Lower lobe of right lung (tissue), 2 donors: ENCODE measurements around the gene AMBRA1. TPM values are rescaled to one million over a fixed set of nuclear protein-coding genes. Genes with fewer than 3 reads are reported as not detected.

Source experiments
- ATAC-seq, 2 donors: fragments of 200-7000 bp; cut with Tn5 transposase; one replicate each; pipeline ENCODE4 v1.9.1; 2020 to 2022; ENCODE audit warnings: mild to moderate bottlenecking in 2 of 2, moderate library complexity in 2 of 2
- DNase-seq: peaks from one replicate; pipeline ENCODE4 v3.0.0-alpha.2; 2020
- H3K27ac ChIP-seq: fragments of 200-600 bp; one replicate; pipeline ENCODE4 v1.8.0; 2022
- H3K27me3 ChIP-seq: fragments of 200-600 bp; one replicate; pipeline ENCODE4 v1.8.0; 2022; ENCODE audit warnings: low read depth
- H3K36me3 ChIP-seq: fragments of 200-600 bp; one replicate; pipeline ENCODE4 v1.8.0; 2022; ENCODE audit warnings: mild to moderate bottlenecking
- H3K4me1 ChIP-seq: fragments of 200-600 bp; one replicate; pipeline ENCODE4 v1.8.0; 2022
- H3K4me3 ChIP-seq: fragments of 200-600 bp; one replicate; pipeline ENCODE4 v1.8.0; 2022; ENCODE audit warnings: mild to moderate bottlenecking
- H3K9me3 ChIP-seq: fragments of 200-600 bp; one replicate; pipeline ENCODE4 v1.8.0; 2022
- CTCF ChIP-seq: fragments of 200-600 bp; IDR thresholded peaks from one replicate; pipeline ENCODE4 v1.8.0; 2022; ENCODE audit warnings: antibody characterized with exemption, mild to moderate bottlenecking
- intact Hi-C: fragments of 100-400 bp; cut with DNase I; formaldehyde crosslinking; loops from one replicate; pipeline ENCODE4 v1.11.0; 2022
- total RNA-seq: library from RNA; stranded (reverse); fragmentation: NEBNext Ultra II Directional; extraction: Animal tissue kit (Norgen Biotek cat#: 25700); gene quantifications from one replicate; pipeline ENCODE4 v1.2.1, GENCODE V29; 2021
- donor health status: DM: no; HTN: yes; CAD: no; lungs with severe emphysema.

The AMBRA1 gene
- total RNA-seq, 1 donor from 2014 or later = 39.9 TPM

- TF ChIP-seq CTCF = no peak
- intact Hi-C loops = no loop called here
- Histone ChIP-seq H3K4me1 (peaks cover 55% of the 10 kb centered on the region), H3K9me3 (no peaks in the 10 kb centered on the region), H3K4me3 (peak overlapping the region; percentile 50), H3K27ac (peak overlapping the region; percentile 89), H3K36me3 (peaks cover 1% of the 10 kb centered on the region), H3K27me3 (no peaks in the 10 kb centered on the region)
- peak; percentile 83 for DNase-seq
- ATAC-seq = peak; percentile 77 to 83
These were observed 232.3 kb downstream of the AMBRA1 start for GRCh38 chr11:46361283-46362155.

- peak; percentile 24 to 32 for ATAC-seq
These were observed 232.9 kb downstream of the AMBRA1 start for GRCh38 chr11:46360878-46361277.

GRCh38 chr11:46359953-46360352, 233.9 kb downstream of the AMBRA1 start:
- intact Hi-C loops = no loop called here
- Histone ChIP-seq H3K27ac (no peak overlapping the region), H3K4me3 (no peak overlapping the region), H3K9me3 (no peaks in the 10 kb centered on the region), H3K36me3 (peaks cover 10% of the 10 kb centered on the region), H3K27me3 (no peaks in the 10 kb centered on the region), H3K4me1 (peaks cover 55% of the 10 kb centered on the region)
- DNase-seq = no peak
- no peak for ATAC-seq
- no peak for TF ChIP-seq CTCF

More at GRCh38 chr11:46360878-46361277, 232.9 kb downstream of the AMBRA1 start:
- intact Hi-C loops = no loop called here
- Histone ChIP-seq H3K36me3 (peaks cover 8% of the 10 kb centered on the region), H3K27ac (peak overlapping the region; percentile 89), H3K9me3 (no peaks in the 10 kb centered on the region), H3K27me3 (no peaks in the 10 kb centered on the region), H3K4me1 (peaks cover 55% of the 10 kb centered on the region), H3K4me3 (peak overlapping the region; percentile 50)
- DNase-seq = peak; percentile 56
- no peak for TF ChIP-seq CTCF

- intact Hi-C loops = no loop called here
- ATAC-seq = peak in 1 of 2 donors; percentile 4
- TF ChIP-seq CTCF = no peak
- Histone ChIP-seq H3K27me3 (no peaks in the 10 kb centered on the region), H3K4me3 (no peak overlapping the region), H3K4me1 (peaks cover 48% of the 10 kb centered on the region), H3K9me3 (no peaks in the 10 kb centered on the region), H3K27ac (no peak overlapping the region), H3K36me3 (peaks cover 10% of the 10 kb centered on the region)
- DNase-seq = no peak
These were observed 236.3 kb downstream of the AMBRA1 start for GRCh38 chr11:46357483-46357936.

GRCh38 chr11:46356924-46357482, 236.8 kb downstream of the AMBRA1 start:
- Histone ChIP-seq H3K9me3 (no peaks in the 10 kb centered on the region), H3K36me3 (peaks cover 10% of the 10 kb centered on the region), H3K4me3 (no peak overlapping the region), H3K27ac (no peak overlapping the region), H3K4me1 (peaks cover 48% of the 10 kb centered on the region), H3K27me3 (no peaks in the 10 kb centered on the region)
- DNase-seq (no peak), ATAC-seq (no peak)
- intact Hi-C loops = no loop called here
- no peak for TF ChIP-seq CTCF
